K562 (cell line): ENCODE results near the gene RAB31. TPM values are rescaled to one million over a fixed set of nuclear protein-coding genes. Genes with fewer than 3 reads are reported as not detected.
A peak's percentile ranks its signal among the peaks of the same experiment; 100 is the strongest.

Experiments
- DACH1 ChIP-seq: fragments of 450-650 bp; IDR thresholded peaks from 2 replicates; pipeline ENCODE4 v1.6.1; 2018; ENCODE audit not compliant: partially characterized antibody
- DPF2 ChIP-seq: fragments of 450-650 bp; IDR thresholded peaks from 2 replicates; pipeline ENCODE4 v1.6.1; 2016
- ETS2 ChIP-seq: IDR thresholded peaks from 2 replicates; pipeline ENCODE4 v1.6.1; 2016; ENCODE audit warnings: borderline replicate concordance, missing genetic modification characterization, mild to moderate bottlenecking, moderate library complexity, missing compliant biosample characterization; ENCODE audit not compliant: poor library complexity, severe bottlenecking
- FOXJ3 ChIP-seq: sonication (generic); formaldehyde crosslinking; IDR thresholded peaks from 2 replicates; pipeline ENCODE4 v1.4.0; 2020; ENCODE audit warnings: mild to moderate bottlenecking, missing genetic modification reagents
- HDAC6 ChIP-seq: IDR thresholded peaks from 2 replicates; pipeline ENCODE4 v1.6.1; 2012; ENCODE audit warnings: low read depth, mild to moderate bottlenecking, control low read depth, inconsistent platforms, low read length, moderate library complexity
- HNRNPH1 ChIP-seq: fragments of 200-400 bp; formaldehyde crosslinking; optimal IDR thresholded peaks from 2 replicates; pipeline ENCODE3; 2017; ENCODE audit warnings: low read depth, mild to moderate bottlenecking, low read length, moderate library complexity
- RBBP5 ChIP-seq: fragments of 200-600 bp; sonication (generic); IDR thresholded peaks from 2 replicates; pipeline ENCODE4 v1.6.1; 2012; ENCODE audit warnings: borderline replicate concordance, mild to moderate bottlenecking, low read length, control low read depth, inconsistent platforms; ENCODE audit not compliant: insufficient read depth, poor library complexity, severe bottlenecking
- SAFB ChIP-seq: fragments of 200-400 bp; formaldehyde crosslinking; IDR thresholded peaks from 2 replicates; pipeline ENCODE4 v1.6.1; 2017; ENCODE audit warnings: low read depth, low read length, borderline replicate concordance
- SMAD1 ChIP-seq: fragments of 150-350 bp; IDR thresholded peaks from 2 replicates; pipeline ENCODE4 v1.6.1; 2014; ENCODE audit warnings: low read length, low read depth; ENCODE audit not compliant: partially characterized antibody
- STAG1 ChIP-seq: sonication (generic); formaldehyde crosslinking; IDR thresholded peaks from 2 replicates; pipeline ENCODE4 v1.5.0; 2020; ENCODE audit warnings: missing genetic modification reagents, borderline replicate concordance
- ZNF561 ChIP-seq: fragments of 450-650 bp; formaldehyde crosslinking; conservative IDR thresholded peaks from 2 replicates; pipeline ENCODE4 v1.4.0; 2020; ENCODE audit warnings: mild to moderate bottlenecking, moderate library complexity
- polyA plus RNA-seq, 8 experiments: library from polyadenylated mRNA; depleted of rRNA in 4 of 8; stranded (reverse) in 5 of 8; unstranded in 3 of 8; fragments of >200 nt; fragmentation: Nextera tagmentation in 2 of 8; fragmentation: Illumina TruSeq in 1 of 8; extraction: Ambion mirVana in 2 of 8; extraction: Trizol in 1 of 8; gene quantifications; 2 replicates each; pipeline versions ENCODE4 v1.2.1 to v1.2.3, GENCODE V29; 2011 to 2014; ENCODE audit warnings: inconsistent platforms in 1 of 8, missing spikeins in 1 of 8
- total RNA-seq, 7 experiments: library from RNA; depleted of rRNA in 6 of 7; stranded (reverse); fragments of >200 nt in 6 of 7; fragmentation: Illumina TruSeq in 2 of 7; extraction: Trizol in 2 of 7; gene quantifications; 2 replicates each; pipeline versions ENCODE4 v1.2.1 to v1.2.3, GENCODE V29; 2011 to 2021; ENCODE audit warnings: low replicate concordance in 1 of 7
- TF ChIP-seq, protein P1 (sequence below): sonication (generic); formaldehyde crosslinking; IDR thresholded peaks from 2 replicates; pipeline ENCODE4 v1.8.1; 2023; ENCODE audit warnings: missing genetic modification reagents, mild to moderate bottlenecking, borderline replicate concordance
- TF ChIP-seq, protein P2 (sequence below): sonication (generic); formaldehyde crosslinking; IDR thresholded peaks from 2 replicates; pipeline ENCODE4 v1.8.1; 2023; ENCODE audit warnings: mild to moderate bottlenecking, missing genetic modification reagents

The RAB31 gene
- total and polyA plus RNA-seq, 9 of the 15 experiments (the other 6 are each of a cell fraction or from before 2014, with no cell fraction given), result 20.7 to 70.4 (median 41.3) TPM

DNA sequence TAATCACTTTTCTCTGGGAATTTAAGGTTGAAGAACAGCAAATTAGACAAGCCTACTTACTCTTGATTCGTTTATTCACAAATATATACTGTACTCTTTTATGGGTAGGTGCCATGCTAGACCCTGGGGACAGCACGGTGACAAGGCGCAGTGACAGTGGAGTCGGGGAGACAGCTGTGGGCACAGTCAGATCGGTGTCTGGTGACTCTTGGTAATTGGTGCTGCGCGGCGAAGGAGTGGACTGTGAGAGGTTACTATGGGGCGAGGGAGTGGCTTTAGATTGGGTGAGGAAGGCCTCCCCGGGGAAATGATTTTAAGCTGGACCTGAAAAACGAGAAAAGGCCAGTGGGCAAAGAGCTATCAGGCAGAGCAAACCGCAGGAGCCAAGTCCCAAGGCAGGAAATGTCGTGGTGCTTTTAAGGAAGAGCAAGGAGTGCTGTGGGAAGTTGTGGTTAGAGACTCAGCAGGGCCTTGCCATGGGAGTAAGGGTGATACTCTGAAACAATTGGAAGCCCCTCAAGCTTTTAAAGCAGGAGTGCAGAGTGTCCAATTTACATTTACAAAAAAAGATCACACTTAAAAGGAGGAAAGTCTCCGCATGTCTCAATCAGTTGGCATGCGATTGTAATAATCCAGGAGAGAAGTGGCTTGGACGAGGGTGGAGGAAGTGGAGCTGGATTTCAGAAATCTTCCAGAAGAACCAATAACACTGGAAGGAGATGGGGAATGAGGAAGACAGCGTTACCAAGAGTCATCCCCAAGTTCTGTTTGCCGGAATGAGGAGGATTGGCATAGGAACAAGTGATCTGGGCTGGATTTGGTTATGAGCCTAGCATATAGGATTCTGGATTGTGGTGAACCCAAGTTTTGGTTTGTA lies 141.5 kb downstream of the RAB31 start (continued):
- TF ChIP-seq, protein P1, sequence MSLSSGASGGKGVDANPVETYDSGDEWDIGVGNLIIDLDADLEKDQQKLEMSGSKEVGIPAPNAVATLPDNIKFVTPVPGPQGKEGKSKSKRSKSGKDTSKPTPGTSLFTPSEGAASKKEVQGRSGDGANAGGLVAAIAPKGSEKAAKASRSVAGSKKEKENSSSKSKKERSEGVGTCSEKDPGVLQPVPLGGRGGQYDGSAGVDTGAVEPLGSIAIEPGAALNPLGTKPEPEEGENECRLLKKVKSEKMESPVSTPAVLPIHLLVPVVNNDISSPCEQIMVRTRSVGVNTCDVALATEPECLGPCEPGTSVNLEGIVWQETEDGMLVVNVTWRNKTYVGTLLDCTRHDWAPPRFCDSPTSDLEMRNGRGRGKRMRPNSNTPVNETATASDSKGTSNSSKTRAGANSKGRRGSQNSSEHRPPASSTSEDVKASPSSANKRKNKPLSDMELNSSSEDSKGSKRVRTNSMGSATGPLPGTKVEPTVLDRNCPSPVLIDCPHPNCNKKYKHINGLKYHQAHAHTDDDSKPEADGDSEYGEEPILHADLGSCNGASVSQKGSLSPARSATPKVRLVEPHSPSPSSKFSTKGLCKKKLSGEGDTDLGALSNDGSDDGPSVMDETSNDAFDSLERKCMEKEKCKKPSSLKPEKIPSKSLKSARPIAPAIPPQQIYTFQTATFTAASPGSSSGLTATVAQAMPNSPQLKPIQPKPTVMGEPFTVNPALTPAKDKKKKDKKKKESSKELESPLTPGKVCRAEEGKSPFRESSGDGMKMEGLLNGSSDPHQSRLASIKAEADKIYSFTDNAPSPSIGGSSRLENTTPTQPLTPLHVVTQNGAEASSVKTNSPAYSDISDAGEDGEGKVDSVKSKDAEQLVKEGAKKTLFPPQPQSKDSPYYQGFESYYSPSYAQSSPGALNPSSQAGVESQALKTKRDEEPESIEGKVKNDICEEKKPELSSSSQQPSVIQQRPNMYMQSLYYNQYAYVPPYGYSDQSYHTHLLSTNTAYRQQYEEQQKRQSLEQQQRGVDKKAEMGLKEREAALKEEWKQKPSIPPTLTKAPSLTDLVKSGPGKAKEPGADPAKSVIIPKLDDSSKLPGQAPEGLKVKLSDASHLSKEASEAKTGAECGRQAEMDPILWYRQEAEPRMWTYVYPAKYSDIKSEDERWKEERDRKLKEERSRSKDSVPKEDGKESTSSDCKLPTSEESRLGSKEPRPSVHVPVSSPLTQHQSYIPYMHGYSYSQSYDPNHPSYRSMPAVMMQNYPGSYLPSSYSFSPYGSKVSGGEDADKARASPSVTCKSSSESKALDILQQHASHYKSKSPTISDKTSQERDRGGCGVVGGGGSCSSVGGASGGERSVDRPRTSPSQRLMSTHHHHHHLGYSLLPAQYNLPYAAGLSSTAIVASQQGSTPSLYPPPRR, result no peak
- TF ChIP-seq ETS2 (tag), result no peak
- TF ChIP-seq DACH1, result no peak
- peak; percentile 72 for TF ChIP-seq RBBP5
- no peak for TF ChIP-seq HNRNPH1
- TF ChIP-seq STAG1, result no peak
- TF ChIP-seq DPF2, result peak; percentile 77
- TF ChIP-seq ZNF561 (CRISPR knock-in tag), result no peak
- TF ChIP-seq SMAD1, result no peak
- TF ChIP-seq HDAC6, result no peak
- TF ChIP-seq FOXJ3 (CRISPR knock-in tag), result no peak
- TF ChIP-seq, protein P2, sequence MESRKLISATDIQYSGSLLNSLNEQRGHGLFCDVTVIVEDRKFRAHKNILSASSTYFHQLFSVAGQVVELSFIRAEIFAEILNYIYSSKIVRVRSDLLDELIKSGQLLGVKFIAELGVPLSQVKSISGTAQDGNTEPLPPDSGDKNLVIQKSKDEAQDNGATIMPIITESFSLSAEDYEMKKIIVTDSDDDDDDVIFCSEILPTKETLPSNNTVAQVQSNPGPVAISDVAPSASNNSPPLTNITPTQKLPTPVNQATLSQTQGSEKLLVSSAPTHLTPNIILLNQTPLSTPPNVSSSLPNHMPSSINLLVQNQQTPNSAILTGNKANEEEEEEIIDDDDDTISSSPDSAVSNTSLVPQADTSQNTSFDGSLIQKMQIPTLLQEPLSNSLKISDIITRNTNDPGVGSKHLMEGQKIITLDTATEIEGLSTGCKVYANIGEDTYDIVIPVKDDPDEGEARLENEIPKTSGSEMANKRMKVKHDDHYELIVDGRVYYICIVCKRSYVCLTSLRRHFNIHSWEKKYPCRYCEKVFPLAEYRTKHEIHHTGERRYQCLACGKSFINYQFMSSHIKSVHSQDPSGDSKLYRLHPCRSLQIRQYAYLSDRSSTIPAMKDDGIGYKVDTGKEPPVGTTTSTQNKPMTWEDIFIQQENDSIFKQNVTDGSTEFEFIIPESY (CRISPR knock-in tag), result no peak
- TF ChIP-seq SAFB, result no peak
